ENCODE measurements around the gene MYMK. TPM values are rescaled to one million over a fixed set of nuclear protein-coding genes. Genes with fewer than 3 reads are reported as not detected.

The MYMK gene
- total and polyA plus RNA-seq, 4 donors, result not detected

- no peak overlapping the region for H3K27ac ChIP-seq (ENCODE audit: low read depth in 1 of 2, low read length in 2 of 2)
- H3K27me3 ChIP-seq (ENCODE audit: control insufficient read depth in 1 of 2, insufficient read depth in 2 of 2, low read length in 1 of 2), result no peaks in the 10 kb centered on the region
- ATAC-seq (ENCODE audit: low FRiP score) (peak; percentile 52), DNase-seq (peak in 1 of 2 donors; percentile 69)
- no peaks in the 10 kb centered on the region for H3K9me3 ChIP-seq (ENCODE audit: control insufficient read depth, low read length)
- WGBS, 2 donors, result 14 to 23% methylated on average over 12 to 14 of the region's 14 CpGs
- no peak overlapping the region for H3K4me3 ChIP-seq (ENCODE audit: low read length in 2 of 2)
- no peaks in the 10 kb centered on the region for H3K36me3 ChIP-seq (ENCODE audit: control insufficient read depth in 1 of 2, insufficient read depth in 2 of 2, low read length in 1 of 2)
- no peaks in the 10 kb centered on the region for H3K4me1 ChIP-seq (ENCODE audit: control insufficient read depth in 1 of 2, insufficient read depth in 2 of 2, low read length in 2 of 2)
- intact Hi-C loops (cut with DNase I), result no loop called here
These were observed 10.1 kb downstream of the MYMK start for GRCh38 chr9:133514460-133515239.

- ATAC-seq (ENCODE audit: low FRiP score), result no peak
- no peak overlapping the region for H3K4me3 ChIP-seq (ENCODE audit: low read length in 2 of 2)
- no peaks in the 10 kb centered on the region for H3K4me1 ChIP-seq (ENCODE audit: control insufficient read depth in 1 of 2, insufficient read depth in 2 of 2, low read length in 2 of 2)
- H3K36me3 ChIP-seq (ENCODE audit: control insufficient read depth in 1 of 2, insufficient read depth in 2 of 2, low read length in 1 of 2), result no peaks in the 10 kb centered on the region
- H3K9me3 ChIP-seq (ENCODE audit: control insufficient read depth, low read length), result no peaks in the 10 kb centered on the region
- no peaks in the 10 kb centered on the region for H3K27me3 ChIP-seq (ENCODE audit: control insufficient read depth in 1 of 2, insufficient read depth in 2 of 2, low read length in 1 of 2)
- H3K27ac ChIP-seq (ENCODE audit: low read depth in 1 of 2, low read length in 2 of 2), result no peak overlapping the region
- intact Hi-C loops (cut with DNase I), result no loop called here
- no peak for DNase-seq
- WGBS, 2 donors, result 42 to 49% methylated on average over 28 of the region's 28 CpGs
These were observed 11.3 kb downstream of the MYMK start for GRCh38 chr9:133513214-133514100.

DNA sequence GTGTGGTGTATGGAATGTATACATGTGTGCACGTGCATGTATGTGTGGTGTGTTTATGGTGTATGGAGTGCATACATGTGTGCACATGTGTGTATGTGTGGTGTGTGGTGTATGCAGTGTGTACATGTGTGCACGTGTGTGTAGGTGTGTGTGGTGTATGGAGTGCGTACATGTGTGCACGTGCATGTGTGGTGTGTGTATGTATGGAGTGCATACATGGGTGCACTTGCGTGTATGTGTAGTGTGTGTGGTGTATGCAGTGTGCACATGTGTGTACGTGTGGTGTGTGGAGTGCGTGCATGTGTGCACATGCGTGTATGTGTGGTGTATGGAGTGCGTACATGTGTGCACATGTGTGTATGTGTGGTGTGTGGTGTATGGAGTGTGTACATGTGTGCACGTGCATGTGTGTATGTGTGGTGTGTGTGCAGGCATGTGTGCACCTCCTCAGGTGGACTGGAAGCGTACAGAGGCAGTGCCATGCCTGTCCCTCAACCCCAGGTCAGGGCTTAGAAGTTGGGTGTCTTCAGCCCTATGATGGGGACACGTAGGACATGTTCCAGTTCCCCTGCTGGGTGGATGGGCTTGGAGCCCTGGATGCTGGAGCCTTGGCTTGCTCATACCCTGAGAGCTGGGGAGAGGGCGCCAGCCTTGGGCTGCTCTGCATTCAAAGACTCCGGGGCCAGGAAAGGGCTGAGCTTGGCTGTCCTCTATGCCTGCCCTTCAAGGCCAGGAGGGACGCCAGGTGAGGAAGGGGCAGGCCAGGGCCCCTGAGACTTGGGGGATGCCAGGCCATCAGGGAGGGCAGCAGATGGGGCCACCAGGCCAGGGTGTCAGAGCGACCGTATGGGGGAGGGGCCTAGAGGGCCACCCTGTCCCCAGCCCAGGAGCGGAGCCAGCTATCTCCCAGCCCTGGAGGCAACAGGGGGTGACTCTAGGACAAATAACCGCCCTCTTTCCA, 12.2 kb downstream of the MYMK start:
- H3K27me3 ChIP-seq (ENCODE audit: control insufficient read depth in 1 of 2, insufficient read depth in 2 of 2, low read length in 1 of 2), result no peaks in the 10 kb centered on the region

DNA sequence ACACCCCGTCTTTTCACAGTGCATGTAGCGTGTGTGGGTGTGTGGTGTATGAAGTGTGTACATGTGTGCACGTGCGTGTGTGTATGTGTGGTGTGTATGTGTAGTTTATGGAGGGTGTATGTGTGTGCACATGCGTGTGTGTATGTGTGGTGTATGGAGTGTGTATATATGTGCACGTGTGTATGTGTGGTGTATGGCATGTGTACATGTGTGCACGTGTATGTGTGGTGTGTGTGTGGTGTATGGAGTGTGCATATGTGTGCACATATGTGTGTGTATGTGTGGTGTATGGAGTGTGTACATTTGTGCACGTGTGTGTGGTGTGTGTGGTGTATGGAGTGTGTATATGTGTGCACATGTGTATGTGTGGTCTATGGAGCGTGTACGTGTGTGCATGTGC, 13.2 kb downstream of the MYMK start:
- Histone ChIP-seq H3K9me3 (ENCODE audit: control insufficient read depth, low read length) (no peaks in the 10 kb centered on the region), H3K27me3 (ENCODE audit: control insufficient read depth in 1 of 2, insufficient read depth in 2 of 2, low read length in 1 of 2) (no peaks in the 10 kb centered on the region), H3K36me3 (ENCODE audit: control insufficient read depth in 1 of 2, insufficient read depth in 2 of 2, low read length in 1 of 2) (no peaks in the 10 kb centered on the region), H3K27ac (ENCODE audit: low read depth in 1 of 2, low read length in 2 of 2) (no peak overlapping the region), H3K4me1 (ENCODE audit: control insufficient read depth in 1 of 2, insufficient read depth in 2 of 2, low read length in 2 of 2) (no peaks in the 10 kb centered on the region), H3K4me3 (ENCODE audit: low read length in 2 of 2) (no peak overlapping the region)
- WGBS, 2 donors, result 88 to 89% methylated on average over 10 of the region's 10 CpGs
- intact Hi-C loops (cut with DNase I), result no loop called here
- DNase-seq, result no peak
- ATAC-seq (ENCODE audit: low FRiP score), result no peak

More for the DNA sequence above, 12.2 kb downstream of the MYMK start:
- no peaks in the 10 kb centered on the region for H3K9me3 ChIP-seq (ENCODE audit: control insufficient read depth, low read length)
- no peaks in the 10 kb centered on the region for H3K4me1 ChIP-seq (ENCODE audit: control insufficient read depth in 1 of 2, insufficient read depth in 2 of 2, low read length in 2 of 2)
- 78 to 79% methylated on average over 19 of the region's 19 CpGs for WGBS, 2 donors
- DNase-seq (no peak), ATAC-seq (ENCODE audit: low FRiP score) (no peak)
- H3K4me3 ChIP-seq (ENCODE audit: low read length in 2 of 2), result no peak overlapping the region
- no peaks in the 10 kb centered on the region for H3K36me3 ChIP-seq (ENCODE audit: control insufficient read depth in 1 of 2, insufficient read depth in 2 of 2, low read length in 1 of 2)
- no peak overlapping the region for H3K27ac ChIP-seq (ENCODE audit: low read depth in 1 of 2, low read length in 2 of 2)
- intact Hi-C loops (cut with DNase I), result no loop called here

GRCh38 chr9:133510926-133511505, 13.7 kb downstream of the MYMK start:
- Histone ChIP-seq H3K4me1 (ENCODE audit: control insufficient read depth in 1 of 2, insufficient read depth in 2 of 2, low read length in 2 of 2) (no peaks in the 10 kb centered on the region), H3K9me3 (ENCODE audit: control insufficient read depth, low read length) (no peaks in the 10 kb centered on the region), H3K27ac (ENCODE audit: low read depth in 1 of 2, low read length in 2 of 2) (no peak overlapping the region), H3K36me3 (ENCODE audit: control insufficient read depth in 1 of 2, insufficient read depth in 2 of 2, low read length in 1 of 2) (no peaks in the 10 kb centered on the region), H3K4me3 (ENCODE audit: low read length in 2 of 2) (no peak overlapping the region), H3K27me3 (ENCODE audit: control insufficient read depth in 1 of 2, insufficient read depth in 2 of 2, low read length in 1 of 2) (no peaks in the 10 kb centered on the region)
- 89 to 92% methylated on average over 27 of the region's 27 CpGs for WGBS, 2 donors
- DNase-seq, result no peak
- intact Hi-C loops (cut with DNase I), result no loop called here
- no peak for ATAC-seq (ENCODE audit: low FRiP score)

DNA sequence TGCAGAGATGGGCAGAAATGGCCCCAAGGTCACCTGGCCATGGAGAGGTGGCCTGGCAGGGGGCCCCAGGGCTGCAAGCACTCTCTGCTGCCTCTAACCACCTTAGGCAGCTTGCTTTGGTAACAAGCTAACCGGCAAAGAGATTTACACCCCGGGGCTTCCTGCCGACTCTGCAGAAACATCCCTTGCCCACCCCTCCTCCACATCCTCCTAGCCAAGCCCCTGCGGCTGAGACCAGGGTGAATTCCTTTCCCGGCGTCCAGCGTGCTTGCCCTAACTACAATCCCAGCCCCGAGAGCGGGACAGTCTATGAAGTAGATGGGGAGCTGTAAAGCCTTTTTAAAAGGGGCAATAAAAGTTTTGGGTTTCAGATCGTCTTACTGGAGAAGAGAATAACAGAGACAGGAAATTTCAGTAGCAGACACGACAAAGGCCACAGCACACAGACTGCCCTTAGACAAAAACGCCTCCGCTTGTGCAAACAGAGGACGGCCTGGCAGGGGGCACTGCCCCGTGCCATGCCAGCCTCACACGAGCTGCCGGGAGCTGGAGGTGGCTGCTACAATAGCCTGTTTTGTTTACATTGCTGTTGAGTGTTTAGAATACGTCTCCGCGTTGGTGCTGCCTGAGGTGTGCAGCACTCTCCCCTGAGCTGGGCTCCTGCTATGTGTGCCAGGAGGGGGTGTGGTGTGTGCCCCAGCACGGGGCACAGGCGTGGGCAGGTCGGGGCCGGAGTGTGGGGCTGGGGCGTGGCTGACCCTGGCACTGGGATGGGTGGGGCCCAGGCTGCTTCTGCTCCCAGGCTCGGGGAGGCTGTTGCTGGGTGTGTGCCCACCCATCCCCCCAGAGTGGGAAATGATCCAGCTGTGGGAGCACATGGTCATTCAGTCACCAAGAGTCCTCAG, 15.3 kb downstream of the MYMK start:
- WGBS, 2 donors, result 4 to 6% methylated on average over 26 of the region's 26 CpGs
- intact Hi-C loops (cut with DNase I), result no loop called here
- H3K9me3 ChIP-seq (ENCODE audit: control insufficient read depth, low read length), result no peaks in the 10 kb centered on the region
- no peaks in the 10 kb centered on the region for H3K4me1 ChIP-seq (ENCODE audit: control insufficient read depth in 1 of 2, insufficient read depth in 2 of 2, low read length in 2 of 2)
- no peaks in the 10 kb centered on the region for H3K36me3 ChIP-seq (ENCODE audit: control insufficient read depth in 1 of 2, insufficient read depth in 2 of 2, low read length in 1 of 2)
- ATAC-seq (ENCODE audit: low FRiP score) (no peak), DNase-seq (no peak)
- H3K27ac ChIP-seq (ENCODE audit: low read depth in 1 of 2, low read length in 2 of 2), result no peak overlapping the region
- H3K4me3 ChIP-seq (ENCODE audit: low read length in 2 of 2), result no peak overlapping the region
- no peaks in the 10 kb centered on the region for H3K27me3 ChIP-seq (ENCODE audit: control insufficient read depth in 1 of 2, insufficient read depth in 2 of 2, low read length in 1 of 2)

DNA sequence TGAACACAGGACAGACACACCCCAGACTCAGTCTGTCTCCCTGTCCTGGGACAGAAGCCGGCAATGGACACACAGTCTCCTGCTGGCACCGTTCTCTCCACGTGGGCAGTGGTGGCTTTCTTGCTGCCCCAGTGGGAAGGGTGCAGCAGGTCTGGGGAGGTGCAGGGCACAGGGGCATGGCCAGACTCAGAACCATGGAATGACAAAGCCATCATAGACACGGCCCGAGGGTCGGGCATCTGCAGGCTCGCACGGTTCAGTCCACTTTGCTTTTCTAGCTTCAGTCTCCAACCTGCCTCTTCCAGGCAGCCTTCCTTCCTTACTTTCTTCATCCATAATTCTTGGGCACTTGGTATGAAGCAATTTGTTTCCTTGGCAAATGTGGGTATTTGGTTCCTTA, 16.7 kb downstream of the MYMK start:
- Histone ChIP-seq H3K36me3 (ENCODE audit: control insufficient read depth in 1 of 2, insufficient read depth in 2 of 2, low read length in 1 of 2) (no peaks in the 10 kb centered on the region), H3K9me3 (ENCODE audit: control insufficient read depth, low read length) (no peaks in the 10 kb centered on the region), H3K27ac (ENCODE audit: low read depth in 1 of 2, low read length in 2 of 2) (no peak overlapping the region), H3K27me3 (ENCODE audit: control insufficient read depth in 1 of 2, insufficient read depth in 2 of 2, low read length in 1 of 2) (no peaks in the 10 kb centered on the region), H3K4me3 (ENCODE audit: low read length in 2 of 2) (no peak overlapping the region), H3K4me1 (ENCODE audit: control insufficient read depth in 1 of 2, insufficient read depth in 2 of 2, low read length in 2 of 2) (no peaks in the 10 kb centered on the region)
- WGBS, 2 donors, result 90 to 91% methylated on average over 8 of the region's 8 CpGs
- ATAC-seq (ENCODE audit: low FRiP score) (no peak), DNase-seq (no peak)
- intact Hi-C loops (cut with DNase I), result no loop called here

Data from aorta (tissue), 5 donors.